Hematopoietic multipotent progenitor cell treated with erythropoietin and hydrocortisone succinate and interleukin-3 and kit ligand, for 6 days (in vitro differentiated cells): ENCODE results near the gene PLEKHG4B.
"Not testable (repeated sequence)": the region's sequence is repeated elsewhere in the genome, so short reads cannot be mapped to it uniquely, and the experiment has no call there.

Experiments
- DNase-seq: peaks from one replicate; pipeline ENCODE4 v3.0.0-alpha.2; 2015

Gene PLEKHG4B

GRCh38 chr5:157126-157715 lies 65.3 kb downstream of the PLEKHG4B start:
- DNase-seq, result no peak

GRCh38 chr5:157801-158200 lies 65.8 kb downstream of the PLEKHG4B start:
- DNase-seq, result no peak

GRCh38 chr5:158807-159447 lies 67.0 kb downstream of the PLEKHG4B start:
- no peak for DNase-seq

- peak; percentile 3 for DNase-seq
These were observed 67.6 kb downstream of the PLEKHG4B start for GRCh38 chr5:159448-160172.

GRCh38 chr5:160173-160510 lies 68.2 kb downstream of the PLEKHG4B start:
- no peak for DNase-seq

- no peak for DNase-seq
These were observed 69.2 kb downstream of the PLEKHG4B start for GRCh38 chr5:160921-161802.

- no peak for DNase-seq
These were observed 69.8 kb downstream of the PLEKHG4B start for GRCh38 chr5:161803-162110.

GRCh38 chr5:162190-162564 lies 70.2 kb downstream of the PLEKHG4B start:
- DNase-seq, result no peak

- no peak for DNase-seq
These were observed 70.8 kb downstream of the PLEKHG4B start for GRCh38 chr5:162565-163337.

- no peak for DNase-seq
These were observed 71.3 kb downstream of the PLEKHG4B start for GRCh38 chr5:163338-163620.

GRCh38 chr5:163841-164240 lies 71.9 kb downstream of the PLEKHG4B start:
- DNase-seq, result no peak

- peak; percentile 9 for DNase-seq
These were observed 72.3 kb downstream of the PLEKHG4B start for GRCh38 chr5:164244-164643.

GRCh38 chr5:164783-165182 lies 72.8 kb downstream of the PLEKHG4B start:
- DNase-seq, result not testable (repeated sequence)

- DNase-seq, result no peak
These were observed 74.7 kb downstream of the PLEKHG4B start for GRCh38 chr5:166441-167372.

- no peak for DNase-seq
These were observed 75.5 kb downstream of the PLEKHG4B start for GRCh38 chr5:167511-167910.

- no peak for DNase-seq
These were observed 76.2 kb downstream of the PLEKHG4B start for GRCh38 chr5:167982-168660.

- no peak for DNase-seq
These were observed 77.2 kb downstream of the PLEKHG4B start for GRCh38 chr5:169071-169727.

- DNase-seq, result no peak
These were observed 77.7 kb downstream of the PLEKHG4B start for GRCh38 chr5:169728-170094.

- DNase-seq, result no peak
These were observed 79.2 kb downstream of the PLEKHG4B start for GRCh38 chr5:170971-171800.

- DNase-seq, result no peak
These were observed 79.9 kb downstream of the PLEKHG4B start for GRCh38 chr5:171801-172331.
